HG02885 (cell line): ENCODE results near the gene OLIG2.

Experiments used
- ATAC-seq: cut with Tn5 transposase; IDR thresholded peaks from one replicate; pipeline ENCODE4 v1.9.1; 2021; ENCODE audit warnings: mild to moderate bottlenecking; ENCODE audit not compliant: unreplicated experiment, poor library complexity

The OLIG2 gene

DNA sequence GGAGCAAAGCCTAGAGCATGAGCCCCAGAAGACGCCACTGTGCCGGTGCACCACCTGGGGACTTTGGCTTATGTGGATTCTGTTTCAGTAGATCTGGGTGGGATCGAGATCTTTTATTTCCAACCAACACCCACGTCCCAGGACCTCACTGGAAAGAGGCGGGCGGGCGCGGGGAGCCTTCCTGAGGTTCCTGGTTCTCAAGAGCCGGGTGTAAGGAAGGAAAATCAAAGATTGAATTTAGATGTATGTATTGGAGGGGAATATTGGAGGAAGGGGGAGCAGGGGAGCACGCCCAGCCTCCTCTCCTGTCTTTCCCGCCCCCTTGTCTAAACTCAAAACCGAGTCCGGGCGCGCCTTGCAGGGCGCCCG, 6.2 kb upstream of the OLIG2 start:
- ATAC-seq: no peak

DNA sequence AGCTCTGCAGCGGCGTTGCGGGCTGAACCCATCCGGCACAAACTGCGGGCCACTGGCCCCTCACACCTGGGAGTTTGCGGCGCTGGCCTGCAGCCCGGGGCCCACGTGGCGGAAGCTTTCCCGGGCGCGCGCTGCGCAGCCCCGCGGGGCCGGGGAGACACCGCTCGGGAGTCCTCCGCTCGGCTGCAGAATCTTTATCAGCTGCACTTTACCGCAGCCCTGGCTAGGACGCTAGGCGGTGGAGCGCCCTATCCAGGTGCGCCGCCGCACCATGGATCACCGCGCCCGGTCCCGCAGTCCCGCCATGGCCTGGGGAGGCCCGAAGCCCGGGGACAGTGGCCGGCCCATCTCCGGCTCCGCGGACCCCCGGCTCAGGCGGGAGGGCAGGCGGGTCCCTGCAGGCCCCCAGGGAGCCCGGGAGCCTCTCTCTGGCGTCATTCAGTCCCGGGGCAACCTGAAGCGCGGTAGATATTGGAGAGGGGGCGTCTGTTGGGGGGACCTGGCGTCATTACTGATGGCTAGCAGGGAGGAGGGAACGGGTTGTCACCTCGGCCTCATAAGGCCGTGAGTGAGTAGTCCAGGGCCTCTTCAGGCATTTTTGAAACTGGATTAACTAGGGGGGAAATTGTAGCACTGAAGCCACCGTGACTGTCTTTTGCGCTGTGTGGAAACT, 5.7 kb upstream of the OLIG2 start:
- no peak for ATAC-seq

- no peak for ATAC-seq
These were observed 5.1 kb upstream of the OLIG2 start for GRCh38 chr21:33020558-33021100.

DNA sequence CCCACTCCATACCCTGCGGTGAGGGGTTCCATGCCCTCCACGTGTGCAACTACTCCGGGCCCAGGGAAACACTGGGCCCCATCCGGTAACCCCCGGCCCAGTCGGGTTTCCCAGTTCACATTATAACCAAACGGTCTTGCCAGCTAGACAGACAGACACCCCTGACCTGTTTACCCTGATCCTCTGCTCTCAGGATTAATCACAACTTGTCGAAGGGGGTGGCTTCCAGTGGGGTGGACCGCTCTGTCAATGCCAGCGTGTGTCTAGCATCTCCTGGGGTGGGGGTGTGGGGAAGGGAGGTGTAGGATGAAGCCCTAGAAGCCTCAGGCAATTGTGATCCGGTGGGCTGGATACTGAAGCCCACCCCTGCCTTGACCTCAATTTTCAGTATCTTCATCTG, 4.6 kb upstream of the OLIG2 start:
- no peak for ATAC-seq

DNA sequence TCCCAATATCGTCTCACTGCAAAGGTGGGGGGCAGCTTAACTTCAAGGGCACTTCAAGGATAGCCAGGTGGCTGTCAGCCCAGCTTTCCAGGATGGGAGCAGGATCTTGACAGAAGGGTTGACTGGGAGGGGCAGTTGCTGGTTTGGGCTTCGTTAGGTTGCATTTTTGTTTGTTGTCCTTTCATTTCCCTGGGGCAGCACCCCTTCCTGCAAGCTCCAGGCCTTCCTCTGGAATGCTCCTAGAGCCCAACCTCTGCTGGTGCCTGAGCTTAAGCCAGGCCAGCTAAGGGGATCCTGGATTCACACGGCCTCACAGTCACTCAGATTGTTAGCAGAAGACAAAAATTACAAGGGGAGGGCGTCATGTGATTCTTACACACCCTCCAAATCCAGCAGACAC, 4.1 kb upstream of the OLIG2 start:
- no peak for ATAC-seq

DNA sequence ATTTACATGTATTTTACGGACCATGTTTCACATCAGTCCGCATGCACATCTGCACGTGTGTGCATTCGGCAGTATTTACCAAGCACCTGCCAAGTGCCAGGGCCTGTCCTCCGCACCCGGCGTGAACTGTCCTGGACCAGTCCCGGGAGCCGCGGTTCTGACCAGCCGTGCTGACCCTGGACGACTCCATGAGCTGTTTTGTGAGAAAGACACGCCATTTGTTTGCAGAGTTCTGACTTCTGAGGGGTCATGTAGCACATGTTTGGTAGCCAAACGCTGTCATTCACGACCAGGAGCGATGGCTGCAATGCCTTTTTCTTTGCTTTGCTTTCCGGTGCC, 3.3 kb upstream of the OLIG2 start:
- no peak for ATAC-seq

GRCh38 chr21:33022828-33023573, 2.7 kb upstream of the OLIG2 start:
- no peak for ATAC-seq

- no peak for ATAC-seq
These were observed 2.0 kb upstream of the OLIG2 start for GRCh38 chr21:33023574-33024200.

DNA sequence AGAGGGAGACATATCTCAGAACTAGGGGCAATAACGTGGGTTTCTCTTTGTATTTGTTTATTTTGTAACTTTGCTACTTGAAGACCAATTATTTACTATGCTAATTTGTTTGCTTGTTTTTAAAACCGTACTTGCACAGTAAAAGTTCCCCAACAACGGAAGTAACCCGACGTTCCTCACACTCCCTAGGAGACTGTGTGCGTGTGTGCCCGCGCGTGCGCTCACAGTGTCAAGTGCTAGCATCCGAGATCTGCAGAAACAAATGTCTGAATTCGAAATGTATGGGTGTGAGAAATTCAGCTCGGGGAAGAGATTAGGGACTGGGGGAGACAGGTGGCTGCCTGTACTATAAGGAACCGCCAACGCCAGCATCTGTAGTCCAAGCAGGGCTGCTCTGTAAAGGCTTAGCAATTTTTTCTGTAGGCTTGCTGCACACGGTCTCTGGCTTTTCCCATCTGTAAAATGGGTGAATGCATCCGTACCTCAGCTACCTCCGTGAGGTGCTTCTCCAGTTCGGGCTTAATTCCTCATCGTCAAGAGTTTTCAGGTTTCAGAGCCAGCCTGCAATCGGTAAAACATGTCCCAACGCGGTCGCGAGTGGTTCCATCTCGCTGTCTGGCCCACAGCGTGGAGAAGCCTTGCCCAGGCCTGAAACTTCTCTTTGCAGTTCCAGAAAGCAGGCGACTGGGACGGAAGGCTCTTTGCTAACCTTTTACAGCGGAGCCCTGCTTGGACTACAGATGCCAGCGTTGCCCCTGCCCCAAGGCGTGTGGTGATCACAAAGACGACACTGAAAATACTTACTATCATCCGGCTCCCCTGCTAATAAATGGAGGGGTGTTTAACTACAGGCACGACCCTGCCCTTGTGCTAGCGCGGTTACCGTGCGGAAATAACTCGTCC, 1.3 kb upstream of the OLIG2 start:
- ATAC-seq: no peak

DNA sequence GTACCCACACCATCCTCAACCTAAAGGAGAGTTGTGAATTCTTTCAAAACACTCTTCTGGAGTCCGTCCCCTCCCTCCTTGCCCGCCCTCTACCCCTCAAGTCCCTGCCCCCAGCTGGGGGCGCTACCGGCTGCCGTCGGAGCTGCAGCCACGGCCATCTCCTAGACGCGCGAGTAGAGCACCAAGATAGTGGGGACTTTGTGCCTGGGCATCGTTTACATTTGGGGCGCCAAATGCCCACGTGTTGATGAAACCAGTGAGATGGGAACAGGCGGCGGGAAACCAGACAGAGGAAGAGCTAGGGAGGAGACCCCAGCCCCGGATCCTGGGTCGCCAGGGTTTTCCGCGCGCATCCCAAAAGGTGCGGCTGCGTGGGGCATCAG, 638 bp upstream of the OLIG2 start:
- no peak for ATAC-seq

GRCh38 chr21:33026443-33026858, 716 bp downstream of the OLIG2 start:
- ATAC-seq: no peak

GRCh38 chr21:33026878-33027400, 1.2 kb downstream of the OLIG2 start:
- no peak for ATAC-seq

GRCh38 chr21:33027401-33028286, 1.9 kb downstream of the OLIG2 start:
- no peak for ATAC-seq

- no peak for ATAC-seq
These were observed 2.5 kb downstream of the OLIG2 start for GRCh38 chr21:33028287-33028670.

DNA sequence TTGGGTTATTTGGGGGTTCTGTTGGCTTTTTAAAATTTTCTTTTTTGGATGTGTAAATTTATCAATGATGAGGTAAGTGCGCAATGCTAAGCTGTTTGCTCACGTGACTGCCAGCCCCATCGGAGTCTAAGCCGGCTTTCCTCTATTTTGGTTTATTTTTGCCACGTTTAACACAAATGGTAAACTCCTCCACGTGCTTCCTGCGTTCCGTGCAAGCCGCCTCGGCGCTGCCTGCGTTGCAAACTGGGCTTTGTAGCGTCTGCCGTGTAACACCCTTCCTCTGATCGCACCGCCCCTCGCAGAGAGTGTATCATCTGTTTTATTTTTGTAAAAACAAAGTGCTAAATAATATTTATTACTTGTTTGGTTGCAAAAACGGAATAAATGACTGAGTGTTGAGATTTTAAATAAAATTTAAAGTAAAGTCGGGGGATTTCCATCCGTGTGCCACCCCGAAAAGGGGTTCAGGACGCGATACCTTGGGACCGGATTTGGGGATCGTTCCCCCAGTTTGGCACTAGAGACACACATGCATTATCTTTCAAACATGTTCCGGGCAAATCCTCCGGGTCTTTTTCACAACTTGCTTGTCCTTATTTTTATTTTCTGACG, 3.1 kb downstream of the OLIG2 start:
- ATAC-seq: no peak

- ATAC-seq: no peak
These were observed 3.7 kb downstream of the OLIG2 start for GRCh38 chr21:33029385-33029921.

DNA sequence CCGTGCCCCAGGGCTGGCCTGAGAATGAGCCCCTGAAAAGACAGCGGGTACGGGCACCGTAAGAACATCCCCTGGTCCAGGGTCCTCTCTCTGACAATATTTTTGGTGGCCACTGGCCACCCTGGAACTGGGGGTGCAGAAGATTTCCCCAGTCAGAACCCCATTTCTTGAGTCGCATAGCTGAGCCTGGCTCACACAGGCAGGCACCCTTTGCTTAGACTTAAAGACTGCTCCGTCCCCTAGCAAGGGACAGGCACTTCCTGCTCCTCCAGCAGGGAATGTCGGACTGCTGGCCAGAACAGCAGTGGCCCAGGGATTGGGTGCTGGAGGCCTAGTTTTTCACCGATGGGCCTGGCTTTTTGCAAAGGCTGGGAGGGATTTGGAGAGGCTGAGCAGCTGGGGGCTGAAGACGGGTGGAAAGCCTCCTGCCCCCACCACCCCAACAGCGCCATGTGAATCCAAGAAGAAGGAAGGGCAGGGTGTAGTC, 4.3 kb downstream of the OLIG2 start:
- no peak for ATAC-seq

- no peak for ATAC-seq
These were observed 4.9 kb downstream of the OLIG2 start for GRCh38 chr21:33030633-33031032.
